CD4-positive, CD25-positive, alpha-beta regulatory T cell (primary cell): Measurements from ENCODE around the gene DCD. TPM values are rescaled to one million over a fixed set of nuclear protein-coding genes. Genes with fewer than 3 reads are reported as not detected.

ENCODE experiments used
- ATAC-seq, 2 donors: fragments of 150-1000 bp; cut with Tn5 transposase; one replicate each; pipeline ENCODE4 v1.10.0; 2021; ENCODE audit warnings: low read depth in 2 of 2, moderate number of reproducible peaks in 2 of 2, moderate library complexity in 1 of 2
- DNase-seq, 3 donors: peaks; one replicate each; pipeline versions ENCODE4 v3.0.0 to v3.0.0-alpha.2; 2012 to 2022; ENCODE audit warnings: mixed read lengths in 1 of 3
- H3K27ac ChIP-seq: one replicate; pipeline ENCODE4 v1.7.0; 2013; ENCODE audit warnings: mild to moderate bottlenecking, low read length; ENCODE audit not compliant: insufficient read depth, poor library complexity, severe bottlenecking
- H3K27me3 ChIP-seq: one replicate; pipeline ENCODE4 v1.7.0; 2013; ENCODE audit warnings: low read length; ENCODE audit not compliant: control insufficient read depth, insufficient read depth
- H3K36me3 ChIP-seq: one replicate; pipeline ENCODE4 v1.7.0; 2013; ENCODE audit warnings: mild to moderate bottlenecking, low read length, moderate library complexity; ENCODE audit not compliant: control insufficient read depth, insufficient read depth
- H3K4me1 ChIP-seq: 2 replicates; pipeline ENCODE4 v1.7.0; 2013; ENCODE audit warnings: mild to moderate bottlenecking, low read length; ENCODE audit not compliant: insufficient read depth, control insufficient read depth, poor library complexity, severe bottlenecking
- H3K4me3 ChIP-seq: one replicate; pipeline ENCODE4 v1.7.0; 2013; ENCODE audit warnings: low read depth, mild to moderate bottlenecking, low read length, moderate library complexity
- H3K9me3 ChIP-seq, 2 experiments: 1 replicate in 1 of 2; 2 replicates in 1 of 2; pipeline ENCODE4 v1.7.0; 2013; ENCODE audit warnings: low read length in 2 of 2, mild to moderate bottlenecking in 1 of 2, moderate library complexity in 1 of 2; ENCODE audit not compliant: control insufficient read depth in 2 of 2
- H3K27ac Mint-ChIP-seq, 3 donors: one replicate each; pipeline ENCODE4 v1.8.0; 2020 to 2022; ENCODE audit warnings: mild to moderate bottlenecking in 3 of 3, mixed read lengths in 3 of 3, moderate library complexity in 2 of 3
- H3K27me3 Mint-ChIP-seq: one replicate; pipeline ENCODE4 v1.8.0; 2022; ENCODE audit warnings: mild to moderate bottlenecking, mixed read lengths
- H3K36me3 Mint-ChIP-seq: one replicate; pipeline ENCODE4 v1.8.0; 2020; ENCODE audit warnings: mixed read lengths
- H3K4me1 Mint-ChIP-seq, 4 donors: one replicate each; pipeline ENCODE4 v1.8.0; 2020 to 2022; ENCODE audit warnings: mixed read lengths in 4 of 4, mild to moderate bottlenecking in 1 of 4
- H3K4me3 Mint-ChIP-seq, 4 donors: one replicate each; pipeline ENCODE4 v1.8.0; 2020 to 2022; ENCODE audit warnings: mild to moderate bottlenecking in 4 of 4, mixed read lengths in 4 of 4, moderate library complexity in 3 of 4
- H3K9me3 Mint-ChIP-seq, 7 donors: one replicate each; pipeline ENCODE4 v1.8.0; 2020 to 2022; ENCODE audit warnings: mixed read lengths in 7 of 7, mild to moderate bottlenecking in 3 of 7, moderate library complexity in 2 of 7
- polyA plus RNA-seq, 4 donors: library from polyadenylated mRNA; unstranded; fragments of 300-500 nt; fragmentation: Illumina TruSeq; gene quantifications; one replicate each; pipeline ENCODE4 v1.2.3, GENCODE V29; 2021
- total RNA-seq: library from RNA; stranded (reverse); gene quantifications from one replicate; pipeline ENCODE4 v1.2.3, GENCODE V29; 2022

Gene DCD
- total and polyA plus RNA-seq, 5 donors from 2014 or later: not detected

DNA sequence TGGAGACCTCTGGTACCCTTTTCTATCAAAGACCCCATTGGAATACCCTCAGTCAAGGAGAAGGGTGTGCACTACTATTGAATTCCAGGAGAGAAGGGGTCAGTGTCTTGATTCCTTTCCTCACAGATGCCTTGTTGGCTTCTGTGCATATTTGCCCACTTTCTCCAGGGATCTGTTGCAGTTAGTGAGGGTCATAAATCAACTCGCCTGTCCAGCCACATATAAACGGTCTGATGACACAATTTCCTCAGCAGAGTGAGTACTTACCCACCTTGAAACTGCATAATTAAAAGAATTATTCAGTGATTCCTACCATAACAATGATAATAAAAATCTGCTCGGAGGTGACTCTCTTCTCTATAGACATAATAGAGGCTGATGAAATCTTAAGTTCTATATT, 13.9 kb upstream of the DCD start:
- H3K27me3 ChIP-seq: peaks cover 14% of the 10 kb centered on the region
- Mint-ChIP-seq H3K27ac (no peak overlapping the region), H3K36me3 (no peaks in the 10 kb centered on the region)

DNA sequence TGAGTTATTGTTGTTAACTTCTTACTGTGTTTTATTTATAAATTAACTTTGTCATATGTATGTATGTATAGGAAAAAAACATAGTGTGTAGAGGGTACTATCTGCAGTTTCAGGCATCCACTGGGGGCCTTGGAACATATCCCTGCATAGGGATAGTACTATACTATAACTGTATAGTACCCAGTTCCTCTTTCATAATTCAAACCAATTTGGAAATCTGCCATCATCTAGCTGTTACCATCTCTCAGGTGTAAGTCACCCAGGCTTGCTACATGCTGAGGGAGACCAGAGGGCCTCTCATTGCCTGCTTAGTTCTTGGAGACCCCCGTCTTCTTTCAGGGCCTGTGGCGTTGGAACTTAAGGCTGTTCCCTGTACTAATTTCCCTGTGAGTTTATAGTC, 12.9 kb upstream of the DCD start:
- Histone ChIP-seq H3K36me3 (no peaks in the 10 kb centered on the region), H3K4me1 (no peaks in the 10 kb centered on the region), H3K27me3 (peaks cover 12% of the 10 kb centered on the region), H3K9me3 (no peaks in the 10 kb centered on the region), H3K4me3 (no peak overlapping the region), H3K27ac (no peak overlapping the region)
- H3K9me3 Mint-ChIP-seq: no peaks in the 10 kb centered on the region
- H3K27ac Mint-ChIP-seq: no peak overlapping the region
- DNase-seq (no peak), ATAC-seq (no peak)
- H3K36me3 Mint-ChIP-seq: no peaks in the 10 kb centered on the region
- H3K27me3 Mint-ChIP-seq: peaks cover 8% of the 10 kb centered on the region
- H3K4me1 Mint-ChIP-seq: no peaks in the 10 kb centered on the region
- H3K4me3 Mint-ChIP-seq: no peak overlapping the region

More for the DNA sequence above, 13.9 kb upstream of the DCD start:
- Histone ChIP-seq H3K36me3 (no peaks in the 10 kb centered on the region), H3K9me3 (no peaks in the 10 kb centered on the region), H3K4me1 (no peaks in the 10 kb centered on the region), H3K4me3 (no peak overlapping the region), H3K27ac (no peak overlapping the region)
- DNase-seq: no peak
- no peak overlapping the region for H3K4me3 Mint-ChIP-seq
- no peaks in the 10 kb centered on the region for H3K4me1 Mint-ChIP-seq
- H3K9me3 Mint-ChIP-seq: no peaks in the 10 kb centered on the region
- peaks cover 15% of the 10 kb centered on the region for H3K27me3 Mint-ChIP-seq
- ATAC-seq: no peak

DNA sequence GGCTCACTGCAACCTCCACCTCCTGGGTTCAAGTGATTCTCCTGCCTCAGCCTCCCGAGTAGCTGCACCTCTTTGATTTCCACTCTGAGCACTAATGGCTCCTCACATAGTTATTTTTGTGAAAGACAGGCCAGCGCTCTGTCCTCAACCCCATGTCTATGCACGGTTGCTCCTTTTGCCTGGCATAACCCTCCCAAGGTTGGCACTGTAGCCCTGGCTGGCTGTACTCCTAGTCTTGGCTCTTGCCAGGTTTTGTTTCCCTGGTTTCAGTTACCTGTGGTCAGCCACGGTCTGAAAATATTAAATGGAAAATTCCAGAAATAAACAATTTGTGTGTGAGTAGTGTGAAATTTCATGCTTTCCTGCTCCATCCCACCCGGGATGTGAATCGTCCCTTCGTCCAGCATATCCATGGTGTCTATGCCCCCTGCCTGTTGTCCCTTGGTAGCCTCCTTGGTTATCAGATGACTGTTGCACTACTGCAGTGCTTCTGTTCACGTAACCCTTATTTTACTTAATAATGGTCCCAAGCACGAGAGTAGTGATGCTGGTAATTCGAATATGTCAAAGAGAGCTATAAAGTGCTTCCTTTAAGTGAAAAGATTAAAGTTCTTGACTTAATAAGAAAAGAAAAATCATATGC, 12.3 kb upstream of the DCD start:
- ATAC-seq: no peak
- H3K27ac Mint-ChIP-seq: no peak overlapping the region
- H3K4me1 Mint-ChIP-seq: no peaks in the 10 kb centered on the region
- H3K27me3 Mint-ChIP-seq: peaks cover 6% of the 10 kb centered on the region
- H3K9me3 ChIP-seq: no peaks in the 10 kb centered on the region
- H3K4me3 Mint-ChIP-seq: no peak overlapping the region
- H3K36me3 ChIP-seq: no peaks in the 10 kb centered on the region
- no peak overlapping the region for H3K27ac ChIP-seq
- no peaks in the 10 kb centered on the region for H3K4me1 ChIP-seq
- H3K27me3 ChIP-seq: peaks cover 10% of the 10 kb centered on the region
- no peaks in the 10 kb centered on the region for H3K9me3 Mint-ChIP-seq
- no peak for DNase-seq
- no peaks in the 10 kb centered on the region for H3K36me3 Mint-ChIP-seq
- no peak overlapping the region for H3K4me3 ChIP-seq

DNA sequence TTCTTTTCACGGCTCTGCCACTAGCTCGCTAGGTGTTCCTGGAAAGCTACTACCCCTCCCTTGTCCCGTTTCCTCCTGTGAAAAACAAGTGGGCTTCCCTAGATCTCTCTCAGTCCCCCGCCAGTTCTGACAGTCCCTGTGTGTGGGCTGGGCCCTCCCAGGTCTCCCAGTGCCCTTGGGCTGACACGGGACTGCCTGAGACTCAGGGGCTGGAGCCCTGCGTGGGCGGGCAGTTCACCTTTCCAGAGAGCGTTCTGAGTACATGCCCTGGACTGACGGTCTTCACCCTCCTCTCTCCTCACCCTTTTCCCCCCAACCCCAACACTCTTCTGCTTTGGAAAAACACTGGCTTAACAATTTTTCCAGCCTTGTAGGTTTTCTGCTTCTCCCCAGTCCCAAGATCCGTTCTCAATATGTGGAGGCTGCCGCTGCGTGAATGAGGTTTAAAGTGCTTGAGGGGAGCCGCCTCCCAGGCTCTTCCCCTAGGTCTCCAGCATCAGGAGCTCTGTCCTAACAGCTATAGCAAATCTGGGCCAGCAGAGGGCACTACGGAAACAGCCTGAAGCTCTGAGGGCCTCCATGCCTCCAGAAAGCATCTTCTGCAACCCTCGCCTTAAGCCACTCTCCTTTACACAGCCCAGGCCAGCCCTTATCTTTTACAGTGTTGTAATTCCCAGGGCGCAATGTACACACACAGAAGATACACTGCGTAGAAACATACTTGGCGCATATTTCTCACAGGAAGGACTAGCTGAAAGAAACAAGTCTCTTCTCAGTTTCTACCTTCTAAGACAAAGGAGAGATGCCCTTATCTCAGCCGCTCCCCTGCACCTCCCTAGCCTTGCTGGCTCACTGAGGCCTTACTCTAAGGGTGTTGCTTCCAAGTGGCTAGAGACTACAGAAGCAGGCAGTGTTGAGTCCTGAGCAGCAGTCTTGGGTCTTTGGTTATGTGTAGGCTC, 10.4 kb upstream of the DCD start:
- Mint-ChIP-seq H3K27ac (no peak overlapping the region), H3K4me1 (no peaks in the 10 kb centered on the region), H3K4me3 (no peak overlapping the region), H3K27me3 (peaks cover 4% of the 10 kb centered on the region), H3K36me3 (no peaks in the 10 kb centered on the region), H3K9me3 (no peaks in the 10 kb centered on the region)
- ATAC-seq (no peak), DNase-seq (peak in 1 of 3 donors; percentile 47)
- peaks cover 8% of the 10 kb centered on the region for H3K27me3 ChIP-seq
- no peaks in the 10 kb centered on the region for H3K9me3 ChIP-seq
- no peaks in the 10 kb centered on the region for H3K4me1 ChIP-seq
- H3K36me3 ChIP-seq: no peaks in the 10 kb centered on the region
- no peak overlapping the region for H3K27ac ChIP-seq
- no peak overlapping the region for H3K4me3 ChIP-seq

DNA sequence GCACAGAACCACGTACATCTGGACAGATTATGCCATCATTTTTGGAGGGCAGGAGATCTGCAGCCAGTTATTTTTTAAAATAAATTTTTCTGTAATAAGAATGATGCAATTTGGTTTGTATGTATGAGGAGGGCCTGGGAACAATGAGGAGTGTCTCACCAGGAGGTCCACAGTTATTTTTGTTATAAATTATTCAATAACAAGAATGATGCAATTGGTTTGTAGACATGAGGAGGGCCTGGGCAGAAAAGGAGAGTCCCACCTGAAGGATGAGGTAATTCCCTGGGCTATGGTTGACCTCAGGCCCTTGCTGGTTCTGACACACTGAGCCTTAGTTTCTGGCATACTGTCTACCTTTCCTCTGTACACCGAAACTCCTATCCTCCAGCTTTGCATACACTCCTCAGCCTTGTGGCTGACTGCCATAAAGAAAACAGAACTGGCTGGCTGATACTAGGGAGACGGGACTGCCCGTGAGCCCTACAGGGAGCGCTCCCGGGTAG, 9.0 kb upstream of the DCD start:
- Histone ChIP-seq H3K9me3 (no peaks in the 10 kb centered on the region), H3K4me1 (no peaks in the 10 kb centered on the region), H3K27me3 (peaks cover 5% of the 10 kb centered on the region), H3K36me3 (no peaks in the 10 kb centered on the region), H3K27ac (no peak overlapping the region), H3K4me3 (no peak overlapping the region)
- DNase-seq (no peak), ATAC-seq (no peak)
- Mint-ChIP-seq H3K4me3 (no peak overlapping the region), H3K36me3 (no peaks in the 10 kb centered on the region), H3K9me3 (no peaks in the 10 kb centered on the region), H3K4me1 (no peaks in the 10 kb centered on the region), H3K27me3 (peaks cover 12% of the 10 kb centered on the region), H3K27ac (no peak overlapping the region)

DNA sequence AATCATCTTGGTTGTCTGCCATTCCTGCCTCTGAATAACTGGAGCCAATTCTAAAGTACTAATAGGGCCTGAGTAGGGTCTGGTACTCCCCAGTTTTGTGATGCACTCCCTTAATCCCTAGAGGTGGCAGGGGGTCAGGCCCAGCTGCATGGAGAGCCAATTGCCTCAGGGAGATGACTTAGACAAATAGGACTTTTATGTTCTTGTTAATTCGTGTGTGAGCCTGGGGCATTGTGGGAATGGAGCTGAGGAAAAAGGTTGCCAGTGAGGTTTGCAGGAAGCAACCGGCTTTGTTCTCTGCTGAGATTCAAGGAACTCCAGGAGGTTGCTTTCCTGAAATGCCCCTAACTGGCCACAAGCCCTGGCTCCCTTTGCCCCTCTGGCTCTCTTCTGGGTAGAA, 6.8 kb upstream of the DCD start:
- H3K27ac ChIP-seq: no peak overlapping the region
- H3K27ac Mint-ChIP-seq: no peak overlapping the region
- no peaks in the 10 kb centered on the region for H3K36me3 ChIP-seq
- DNase-seq: no peak
- no peaks in the 10 kb centered on the region for H3K4me1 ChIP-seq
- H3K27me3 ChIP-seq: peaks cover 2% of the 10 kb centered on the region
- H3K4me3 Mint-ChIP-seq: no peak overlapping the region
- peaks cover 8% of the 10 kb centered on the region for H3K27me3 Mint-ChIP-seq
- no peaks in the 10 kb centered on the region for H3K36me3 Mint-ChIP-seq
- ATAC-seq: no peak
- no peaks in the 10 kb centered on the region for H3K9me3 Mint-ChIP-seq
- no peaks in the 10 kb centered on the region for H3K4me1 Mint-ChIP-seq
- H3K4me3 ChIP-seq: no peak overlapping the region
- no peaks in the 10 kb centered on the region for H3K9me3 ChIP-seq

DNA sequence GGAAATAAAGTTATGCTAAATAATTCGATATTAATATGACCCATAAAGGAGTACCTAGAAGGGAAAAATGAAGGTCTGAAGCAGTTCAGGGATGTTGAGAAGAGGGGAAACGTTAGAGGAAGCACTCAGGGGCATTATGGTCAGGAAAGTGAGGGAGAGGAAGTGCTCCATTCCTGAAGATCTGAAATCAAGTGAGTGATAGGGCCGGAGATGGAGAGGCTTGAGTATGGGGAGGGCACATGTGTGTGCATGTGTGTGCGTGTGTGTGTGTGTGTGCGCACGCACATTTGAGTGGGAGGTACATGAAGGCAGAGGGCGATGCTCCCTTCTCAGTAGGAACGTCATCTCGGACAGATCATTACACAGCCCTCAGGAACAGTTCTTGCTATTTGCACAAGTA, 4.9 kb upstream of the DCD start:
- no peaks in the 10 kb centered on the region for H3K36me3 ChIP-seq
- Mint-ChIP-seq H3K27ac (no peak overlapping the region), H3K4me1 (no peaks in the 10 kb centered on the region), H3K9me3 (no peaks in the 10 kb centered on the region), H3K36me3 (no peaks in the 10 kb centered on the region), H3K27me3 (peaks cover 10% of the 10 kb centered on the region), H3K4me3 (no peak overlapping the region)
- no peak overlapping the region for H3K27ac ChIP-seq
- H3K9me3 ChIP-seq: no peaks in the 10 kb centered on the region
- no peak overlapping the region for H3K4me3 ChIP-seq
- no peak for ATAC-seq
- H3K4me1 ChIP-seq: no peaks in the 10 kb centered on the region
- H3K27me3 ChIP-seq: peaks cover 5% of the 10 kb centered on the region
- DNase-seq: no peak
